Muscle of leg (tissue), 11 donors: Measurements from ENCODE around the gene CACNA2D1. TPM values are rescaled to one million over a fixed set of nuclear protein-coding genes. Genes with fewer than 3 reads are reported as not detected.

Experiments used
- DNase-seq: peaks from one replicate; pipeline ENCODE4 v3.0.0; 2013
- H3K27ac ChIP-seq: one replicate; pipeline ENCODE4 v1.5.1; 2013; ENCODE audit warnings: mild to moderate bottlenecking, low read length, control low read depth
- H3K27me3 ChIP-seq: one replicate; pipeline ENCODE4 v1.6.1; 2013; ENCODE audit warnings: low read length; ENCODE audit not compliant: control insufficient read depth, insufficient read depth
- H3K36me3 ChIP-seq: one replicate; pipeline ENCODE4 v1.6.1; 2013; ENCODE audit warnings: low read length; ENCODE audit not compliant: control insufficient read depth, insufficient read depth
- H3K4me1 ChIP-seq: one replicate; pipeline ENCODE4 v1.6.1; 2013; ENCODE audit warnings: low read length; ENCODE audit not compliant: control insufficient read depth, insufficient read depth
- H3K4me3 ChIP-seq: one replicate; pipeline ENCODE4 v1.5.1; 2013; ENCODE audit warnings: low read length, control low read depth
- H3K9me3 ChIP-seq: replicated peaks from 2 replicates; pipeline ENCODE4 v1.6.1; 2013; ENCODE audit warnings: low read depth, low read length; ENCODE audit not compliant: control insufficient read depth
- WGBS: methylation state at CpG from one replicate; pipeline ENCODE4 v1.1.5; 2013; ENCODE audit warnings: missing lambda C conversion rate; ENCODE audit not compliant: insufficient coverage; 5-methylcytosine and 5-hydroxymethylcytosine counted together
- polyA plus RNA-seq, 8 donors: library from polyadenylated mRNA; unstranded; fragments of 120-200 nt; gene quantifications; one replicate each; pipeline versions ENCODE4 v1.2.1 to v1.2.3, GENCODE V29; 2013; ENCODE audit warnings: inconsistent platforms in 1 of 8, low replicate concordance in 1 of 8; ENCODE audit not compliant: insufficient read length in 8 of 8, insufficient read depth in 1 of 8
- total RNA-seq: library from RNA; stranded (reverse); fragments of 120-200 nt; gene quantifications from one replicate; pipeline ENCODE4 v1.2.4, GENCODE V29; 2013

CACNA2D1 gene
- total and polyA plus RNA-seq, 9 donors, result 50.5 to 136 (median 89.1) TPM

DNA sequence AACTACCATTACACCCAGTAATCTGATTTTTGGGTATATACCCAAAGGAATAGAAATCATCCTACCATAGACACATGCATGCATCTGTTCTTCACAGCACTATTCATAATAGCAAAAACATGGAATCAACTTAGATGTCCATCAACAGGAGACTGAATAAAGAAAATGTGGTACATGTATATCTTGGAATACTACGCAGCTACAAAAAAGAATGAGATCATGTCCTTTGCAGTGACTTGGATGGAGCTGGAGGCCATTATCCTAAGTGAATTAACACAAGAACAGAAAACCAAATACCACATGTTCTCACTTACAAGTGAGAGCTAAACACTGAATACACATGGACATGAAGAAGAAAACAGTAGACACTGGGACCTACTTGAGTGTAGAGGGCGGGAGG, 254.9 kb downstream of the CACNA2D1 start:
- Histone ChIP-seq H3K4me1 (no peaks in the 10 kb centered on the region), H3K36me3 (no peaks in the 10 kb centered on the region), H3K9me3 (no peaks in the 10 kb centered on the region), H3K27me3 (no peaks in the 10 kb centered on the region), H3K27ac (no peak overlapping the region), H3K4me3 (no peak overlapping the region)
- WGBS, result no CpG with 5 or more reads among the region's 2 CpGs
- no peak for DNase-seq

GRCh38 chr7:82185443-82185842, 258.1 kb downstream of the CACNA2D1 start:
- no peak for DNase-seq
- H3K27ac ChIP-seq, result no peak overlapping the region
- H3K27me3 ChIP-seq, result no peaks in the 10 kb centered on the region
- no peaks in the 10 kb centered on the region for H3K9me3 ChIP-seq
- H3K36me3 ChIP-seq, result no peaks in the 10 kb centered on the region
- no peaks in the 10 kb centered on the region for H3K4me1 ChIP-seq
- no CpG with 5 or more reads among the region's 2 CpGs for WGBS
- no peak overlapping the region for H3K4me3 ChIP-seq

DNA sequence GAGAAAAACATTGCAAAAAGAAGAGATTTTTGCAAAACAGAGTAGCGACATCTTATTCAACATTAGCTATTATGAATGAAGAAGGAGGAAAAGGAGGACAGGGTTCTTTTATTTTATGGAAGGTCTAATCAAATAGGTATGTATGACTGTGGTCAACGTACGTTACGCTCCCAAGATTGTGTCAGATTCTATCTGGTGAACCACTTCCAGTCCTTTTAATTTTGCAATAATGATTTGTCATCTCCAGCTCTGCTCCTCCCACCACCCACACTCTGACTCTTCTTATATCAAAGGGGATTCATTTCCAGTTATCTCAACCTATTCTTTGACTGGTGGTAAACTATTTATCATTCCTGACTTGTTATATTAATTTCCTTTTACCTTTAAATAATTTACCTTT, 259.9 kb downstream of the CACNA2D1 start:
- Histone ChIP-seq H3K4me1 (no peaks in the 10 kb centered on the region), H3K27me3 (no peaks in the 10 kb centered on the region), H3K27ac (no peak overlapping the region), H3K9me3 (no peaks in the 10 kb centered on the region), H3K4me3 (no peak overlapping the region), H3K36me3 (no peaks in the 10 kb centered on the region)
- no CpG with 5 or more reads among the region's 4 CpGs for WGBS
- DNase-seq, result no peak

- no peak overlapping the region for H3K27ac ChIP-seq
- DNase-seq, result no peak
- H3K36me3 ChIP-seq, result no peaks in the 10 kb centered on the region
- no peak overlapping the region for H3K4me3 ChIP-seq
- no CpG with 5 or more reads among the region's 1 CpG for WGBS
- no peaks in the 10 kb centered on the region for H3K27me3 ChIP-seq
- H3K9me3 ChIP-seq, result no peaks in the 10 kb centered on the region
- H3K4me1 ChIP-seq, result no peaks in the 10 kb centered on the region
Measured at GRCh38 chr7:82179311-82179710, 264.3 kb downstream of the CACNA2D1 start.

DNA sequence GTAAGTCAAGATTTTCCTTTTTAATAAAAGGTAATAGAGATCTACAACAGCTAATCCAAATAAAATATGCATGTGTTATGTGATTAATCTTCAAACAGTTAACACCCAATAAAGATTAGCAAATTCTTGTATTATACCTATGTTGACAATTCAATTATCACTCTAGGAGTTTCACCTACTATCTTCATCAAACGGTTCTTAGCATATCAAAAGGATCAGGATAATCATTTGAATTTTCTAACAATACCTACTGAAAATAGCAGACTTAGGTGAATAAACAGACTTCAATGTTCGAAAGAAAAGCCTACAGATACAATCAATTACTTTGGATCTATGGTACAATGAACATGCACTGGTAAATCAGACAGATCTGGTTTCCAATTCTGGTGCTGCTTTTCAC, 268.3 kb downstream of the CACNA2D1 start:
- H3K4me3 ChIP-seq, result no peak overlapping the region
- DNase-seq, result no peak
- H3K36me3 ChIP-seq, result no peaks in the 10 kb centered on the region
- H3K27ac ChIP-seq, result no peak overlapping the region
- H3K4me1 ChIP-seq, result no peaks in the 10 kb centered on the region
- WGBS, result no CpG with 5 or more reads among the region's 2 CpGs
- H3K27me3 ChIP-seq, result no peaks in the 10 kb centered on the region
- no peaks in the 10 kb centered on the region for H3K9me3 ChIP-seq

- Histone ChIP-seq H3K9me3 (no peaks in the 10 kb centered on the region), H3K4me3 (no peak overlapping the region), H3K27ac (no peak overlapping the region), H3K36me3 (no peaks in the 10 kb centered on the region), H3K4me1 (no peaks in the 10 kb centered on the region), H3K27me3 (no peaks in the 10 kb centered on the region)
- no CpG with 5 or more reads among the region's 4 CpGs for WGBS
- DNase-seq, result no peak
Measured at GRCh38 chr7:82173400-82174021, 270.1 kb downstream of the CACNA2D1 start.

DNA sequence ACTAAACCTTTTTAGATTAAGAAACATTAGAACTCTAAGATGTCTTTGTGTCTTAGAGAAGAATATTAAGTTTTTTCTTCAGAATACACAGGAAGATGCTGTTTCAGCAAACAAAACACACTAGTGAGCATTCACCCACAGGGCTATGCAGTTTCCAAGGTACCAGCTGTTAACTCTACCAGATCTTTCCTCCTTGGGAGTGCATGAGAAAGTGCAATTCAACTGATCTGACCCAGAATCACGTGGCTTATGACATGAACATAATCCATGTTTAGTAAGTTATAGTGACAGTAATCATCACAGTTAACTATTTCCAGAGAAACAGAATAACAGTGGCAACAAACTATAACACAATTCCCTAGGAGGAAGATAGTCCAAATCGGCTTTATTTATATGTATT, 270.7 kb downstream of the CACNA2D1 start:
- no peak for DNase-seq
- no CpG with 5 or more reads among the region's 2 CpGs for WGBS
- Histone ChIP-seq H3K9me3 (no peaks in the 10 kb centered on the region), H3K4me1 (no peaks in the 10 kb centered on the region), H3K27ac (no peak overlapping the region), H3K36me3 (no peaks in the 10 kb centered on the region), H3K27me3 (no peaks in the 10 kb centered on the region), H3K4me3 (no peak overlapping the region)

DNA sequence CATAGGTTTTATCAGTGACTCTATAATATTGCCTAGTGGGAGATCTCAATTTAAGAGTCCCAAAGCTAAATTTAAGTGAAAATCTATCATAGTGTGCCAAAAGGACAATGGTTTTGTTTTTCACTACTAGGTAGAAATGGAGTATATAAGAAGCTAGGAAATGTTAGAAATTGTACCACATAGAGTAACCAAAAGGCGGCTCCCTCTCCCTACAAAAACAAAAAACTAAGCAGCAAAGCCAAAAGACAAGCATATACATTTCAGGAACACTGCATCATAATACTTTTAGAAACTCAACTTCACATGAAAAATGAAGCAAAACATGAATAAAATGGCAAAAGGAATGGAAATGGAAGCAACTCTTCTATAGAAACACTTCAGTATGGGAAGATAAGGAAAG, 271.6 kb downstream of the CACNA2D1 start:
- no peak for DNase-seq
- no peaks in the 10 kb centered on the region for H3K4me1 ChIP-seq
- H3K27ac ChIP-seq, result no peak overlapping the region
- H3K27me3 ChIP-seq, result no peaks in the 10 kb centered on the region
- no CpG with 5 or more reads among the region's 1 CpG for WGBS
- no peaks in the 10 kb centered on the region for H3K36me3 ChIP-seq
- no peak overlapping the region for H3K4me3 ChIP-seq
- H3K9me3 ChIP-seq, result no peaks in the 10 kb centered on the region

- no peak for DNase-seq
- no peaks in the 10 kb centered on the region for H3K4me1 ChIP-seq
- no peak overlapping the region for H3K4me3 ChIP-seq
- no peak overlapping the region for H3K27ac ChIP-seq
- H3K9me3 ChIP-seq, result no peaks in the 10 kb centered on the region
- no peaks in the 10 kb centered on the region for H3K27me3 ChIP-seq
- H3K36me3 ChIP-seq, result no peaks in the 10 kb centered on the region
- WGBS, result no CpG with 5 or more reads among the region's 2 CpGs
Measured at GRCh38 chr7:82167558-82168314, 275.8 kb downstream of the CACNA2D1 start.

DNA sequence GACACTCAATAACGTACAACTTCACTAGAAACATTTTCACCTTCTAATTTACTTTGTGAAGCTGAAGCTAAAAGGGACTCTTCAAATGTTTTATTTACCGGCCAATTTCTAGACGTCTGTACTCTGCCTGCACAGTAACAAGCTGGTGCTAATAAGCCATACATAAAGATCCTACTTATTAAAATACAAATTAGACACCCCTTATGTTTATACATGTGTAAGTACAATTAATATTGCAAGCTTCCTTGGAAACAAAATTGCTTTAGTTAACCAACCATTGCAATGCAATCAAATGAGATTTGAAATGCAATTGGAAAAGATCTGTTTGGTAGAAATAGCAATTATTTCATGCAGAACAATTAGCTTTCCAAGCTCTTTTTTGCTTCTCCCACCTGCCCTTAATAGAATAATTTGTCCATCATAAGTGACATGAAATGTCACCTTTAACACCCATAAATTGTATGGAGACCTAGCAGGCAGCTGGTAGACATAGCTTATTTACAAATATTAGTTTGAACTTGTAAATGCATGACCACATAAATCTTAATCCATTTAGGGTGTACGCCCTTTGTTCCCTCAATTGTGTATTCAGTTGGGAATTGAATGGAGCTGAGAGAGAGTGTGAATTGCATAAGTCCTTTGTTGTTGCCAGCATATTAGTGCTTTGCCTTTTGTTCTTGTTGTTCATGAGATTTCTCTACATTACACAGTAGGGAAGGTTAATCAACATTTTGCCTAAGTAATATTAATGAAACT, 277.1 kb downstream of the CACNA2D1 start:
- H3K4me1 ChIP-seq, result no peaks in the 10 kb centered on the region
- no peaks in the 10 kb centered on the region for H3K36me3 ChIP-seq
- H3K4me3 ChIP-seq, result no peak overlapping the region
- no peak for DNase-seq
- H3K27me3 ChIP-seq, result no peaks in the 10 kb centered on the region
- no peaks in the 10 kb centered on the region for H3K9me3 ChIP-seq
- WGBS, result no CpG with 5 or more reads among the region's 4 CpGs
- H3K27ac ChIP-seq, result no peak overlapping the region
